Measurements from ENCODE around the gene MSRB1.

GRCh38 chr16:1912215-1912543, 30.8 kb downstream of the MSRB1 start:
- TF ChIP-seq SUZ12 (IDR thresholded peaks at IDR 0.05; ENCODE audit: low read length) (no peak), TAF1 (IDR thresholded peaks at IDR 0.05; ENCODE audit: low read depth, low read length) (no peak), EGR1 (IDR thresholded peaks at IDR 0.05; ENCODE audit: borderline replicate concordance, low read depth, low read length) (no peak), SIX5 (IDR thresholded peaks at IDR 0.05; ENCODE audit: low read depth, low read length) (no peak), CTCF (IDR thresholded peaks at IDR 0.05; ENCODE audit: control extremely low read depth in 1 of 3, insufficient read depth in 1 of 3, low read depth in 1 of 3, low read length in 3 of 3) (no peak), POLR2A (IDR thresholded peaks at IDR 0.05; ENCODE audit: control extremely low read depth in 1 of 2, low read depth in 2 of 2, low read length in 2 of 2) (no peak), EZH2 (IDR thresholded peaks at IDR 0.05; ENCODE audit: low read depth, low read length, severe bottlenecking) (no peak), FOSL1 (IDR thresholded peaks at IDR 0.05; ENCODE audit: insufficient read depth, low read depth, low read length) (no peak), RFX5 (IDR thresholded peaks at IDR 0.05; ENCODE audit: borderline replicate concordance, low read depth, low read length) (no peak), RAD21 (IDR thresholded peaks at IDR 0.05 in 1 of 2, conservative IDR thresholded peaks at IDR 0.05 in 1 of 2; ENCODE audit: low read depth in 2 of 2, low read length in 2 of 2) (no peak), POLR2AphosphoS5 (IDR thresholded peaks at IDR 0.05; ENCODE audit: low read depth, low read length) (no peak)

Data from H1 (cell line).